Coronary artery (tissue), 2 donors: ENCODE results near the gene GATB.
A peak's percentile ranks its signal among the peaks of the same experiment; 100 is the strongest.

ENCODE experiments used
- DNase-seq: peaks from one replicate; pipeline ENCODE4 v3.0.0-alpha.2; 2017; ENCODE audit warnings: low spot score
- H3K27ac ChIP-seq, 2 donors: fragments of 200-600 bp; sonication (generic); one replicate each; pipeline ENCODE4 v1.5.1; 2016 to 2019
- H3K4me3 ChIP-seq: fragments of 200-600 bp; sonication (generic); 2 replicates; pipeline ENCODE4 v1.5.1; 2016; ENCODE audit warnings: mild to moderate bottlenecking, moderate library complexity
- CTCF ChIP-seq: fragments of 200-600 bp; sonication (generic); IDR thresholded peaks from one replicate; pipeline ENCODE4 v1.5.1; 2019; ENCODE audit warnings: antibody characterized with exemption

GATB gene

GRCh38 chr4:151760712-151761661, at the start of gene GATB:
Gene GATB, minus strand, starts transcription at chr4:151761007. Its CDS starts 25 bp downstream, at chr4:151760982.
- DNase-seq, result peak; percentile 93
- TF ChIP-seq CTCF, result no peak
- H3K4me3 ChIP-seq, result peak within 1 kb of the TSS; percentile 87
- peak within 1 kb of the TSS; percentile 16 to 35 for H3K27ac ChIP-seq

- Histone ChIP-seq H3K27ac (no peak overlapping the region), H3K4me3 (no peak overlapping the region)
- no peak for DNase-seq
- no peak for TF ChIP-seq CTCF
These were observed 49.7 kb upstream of the GATB start for GRCh38 chr4:151810476-151810875.

GRCh38 chr4:151809716-151810115, 48.9 kb upstream of the GATB start:
- no peak for TF ChIP-seq CTCF
- H3K4me3 ChIP-seq, result no peak overlapping the region
- DNase-seq, result no peak
- no peak overlapping the region for H3K27ac ChIP-seq

- no peak overlapping the region for H3K4me3 ChIP-seq
- DNase-seq, result no peak
- H3K27ac ChIP-seq, result no peak overlapping the region
- no peak for TF ChIP-seq CTCF
These were observed 47.7 kb upstream of the GATB start for GRCh38 chr4:151808542-151808941.

- DNase-seq, result no peak
- no peak overlapping the region for H3K4me3 ChIP-seq
- no peak for TF ChIP-seq CTCF
- peak overlapping the region in 1 of 2 donors; percentile 78 for H3K27ac ChIP-seq
These were observed 47.3 kb upstream of the GATB start for GRCh38 chr4:151808120-151808529.

- H3K27ac ChIP-seq, result peak overlapping the region; percentile 58 to 78
- no peak for TF ChIP-seq CTCF
- DNase-seq, result no peak
These were observed 46.4 kb upstream of the GATB start for GRCh38 chr4:151807220-151807619.

GRCh38 chr4:151806511-151806927, 45.7 kb upstream of the GATB start:
- no peak for TF ChIP-seq CTCF
- peak overlapping the region; percentile 58 to 78 for H3K27ac ChIP-seq
- no peak for DNase-seq
- no peak overlapping the region for H3K4me3 ChIP-seq

More at GRCh38 chr4:151807220-151807619, 46.4 kb upstream of the GATB start:
- peak overlapping the region; percentile 8 for H3K4me3 ChIP-seq
